Measurements from ENCODE around the gene ARPC4. TPM values are rescaled to one million over a fixed set of nuclear protein-coding genes. Genes with fewer than 3 reads are reported as not detected.
A peak's percentile ranks its signal among the peaks of the same experiment; 100 is the strongest.
"Not testable (repeated sequence)": the region's sequence is repeated elsewhere in the genome, so short reads cannot be mapped to it uniquely, and the experiment has no call there.

ARPC4 gene
- total RNA-seq, 2 experiments from 2014 or later, result 237 to 240 TPM

DNA sequence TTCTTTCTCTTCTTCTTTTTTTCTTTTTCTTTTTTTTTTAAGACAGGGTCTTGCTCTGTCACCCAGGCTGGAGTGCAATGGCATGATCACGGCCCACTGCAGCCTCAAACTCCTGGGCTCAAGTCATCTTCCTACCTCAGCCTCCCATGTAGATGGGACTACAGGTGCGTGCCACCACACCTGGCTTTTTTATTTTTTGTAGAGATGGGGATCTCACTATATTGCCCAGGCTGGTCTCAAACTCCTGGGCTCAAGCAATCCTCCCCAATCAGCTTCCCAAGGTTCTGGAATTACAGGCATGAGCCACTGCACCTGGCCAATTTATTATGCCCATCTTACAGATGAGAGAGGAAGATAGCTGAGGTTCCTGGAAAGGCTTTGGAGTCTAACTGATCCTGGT lies 21.9 kb upstream of the ARPC4 start:
- Mint-ChIP-seq H3K4me1 (ENCODE audit: low read depth) (peaks cover 33% of the 10 kb centered on the region), H3K4me3 (peak overlapping the region; percentile 26)
- CTCF ChIA-PET; H3K9me3 Mint-ChIP-seq; H3K36me3 Mint-ChIP-seq; DNase-seq; H3K27ac Mint-ChIP-seq; H3K27me3 Mint-ChIP-seq; intact Hi-C loops (cut with micrococcal nuclease): not testable (repeated sequence)
- POLR2A ChIA-PET, result interaction anchor here (1.3 to 1.5 kb wide), 2 partner anchors 9 to 22 kb away, joined by 3 to 7 read pairs; partner anchors contain the start of gene OGG1

DNA sequence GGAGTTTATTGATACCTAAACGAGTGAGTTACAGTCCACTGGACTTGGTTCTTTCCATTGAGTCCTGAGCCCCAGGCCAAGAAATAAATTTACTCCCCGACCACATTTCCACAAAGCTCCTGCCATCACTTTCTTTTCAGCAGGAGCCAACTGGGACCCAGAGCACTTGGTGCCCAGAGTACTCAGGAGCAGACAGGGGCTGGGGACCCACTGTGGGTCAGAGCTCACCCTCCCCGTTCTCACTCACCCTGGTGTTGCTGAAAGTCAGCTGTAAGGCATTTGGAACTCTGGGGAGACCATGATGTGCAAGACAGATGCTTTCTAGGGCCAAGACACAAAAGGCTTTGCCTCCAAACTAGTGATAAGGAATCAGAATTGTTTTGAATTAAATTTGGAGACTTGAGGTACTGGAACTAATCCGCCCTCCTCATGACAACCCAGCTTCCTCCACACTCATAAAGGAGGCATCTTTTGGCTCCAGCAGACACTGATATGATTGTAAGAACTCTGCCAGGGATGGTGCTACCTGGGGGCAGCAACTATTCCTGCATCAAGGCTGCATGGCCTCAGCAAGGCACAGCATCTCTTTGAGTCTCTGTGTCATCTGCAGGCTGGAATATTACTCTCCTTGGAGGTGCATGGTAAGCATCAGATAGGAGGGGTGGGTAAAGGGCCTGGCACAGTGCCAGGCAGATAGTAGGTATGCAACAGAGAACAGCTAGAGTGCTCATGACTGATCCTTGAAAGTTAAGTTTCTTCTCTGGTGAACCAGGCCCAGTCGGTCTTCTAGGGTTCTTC lies 15.8 kb upstream of the ARPC4 start:
- Mint-ChIP-seq H3K36me3 (peaks cover 19% of the 10 kb centered on the region), H3K4me3 (peak overlapping the region; percentile 3), H3K27me3 (no peaks in the 10 kb centered on the region), H3K27ac (peak overlapping the region; percentile 93), H3K9me3 (no peaks in the 10 kb centered on the region), H3K4me1 (ENCODE audit: low read depth) (peaks cover 54% of the 10 kb centered on the region)
- DNase-seq, result peak; percentile 52
- intact Hi-C loops (cut with micrococcal nuclease), result no loop called here
- ChIA-PET POLR2A (interaction anchor here (1.1 to 3.1 kb wide), 10 partner anchors 7 to 380 kb away, joined by 3 to 16 read pairs (median 8); partner anchors contain the start of genes ARPC4, BRPF1, CAMK1 and TADA3), CTCF (interaction anchor here (0.7 to 2.1 kb wide), 5 partner anchors 9 to 44 kb away, joined by 3 to 6 read pairs (median 3); partner anchors contain the start of genes ARPC4 and TADA3)

DNA sequence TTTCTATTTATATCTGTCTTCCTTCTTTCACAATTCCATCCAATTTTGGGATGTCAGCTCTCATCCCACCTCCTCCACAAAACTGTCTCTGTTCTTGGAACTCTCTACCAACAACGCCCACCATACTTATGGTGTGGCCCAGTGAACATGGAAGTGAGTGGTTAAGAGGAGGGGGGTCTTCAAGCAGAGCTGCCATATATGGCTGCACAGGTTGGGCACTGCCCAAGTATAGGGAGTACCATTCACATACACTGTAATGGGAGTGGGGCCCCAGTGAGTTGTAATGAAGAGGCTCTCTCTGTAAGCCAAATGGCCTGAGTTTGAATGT lies 15.2 kb upstream of the ARPC4 start:
- POLR2A ChIA-PET, result interaction anchor here (0.8 to 3.1 kb wide), 12 partner anchors 8 to 381 kb away, joined by 3 to 16 read pairs (median 6); partner anchors contain the start of genes ARPC4, BRPF1, CAMK1 and CRELD1
- H3K9me3 Mint-ChIP-seq, result no peaks in the 10 kb centered on the region
- H3K27me3 Mint-ChIP-seq, result no peaks in the 10 kb centered on the region
- peak overlapping the region; percentile 3 for H3K4me3 Mint-ChIP-seq
- H3K4me1 Mint-ChIP-seq (ENCODE audit: low read depth), result peaks cover 58% of the 10 kb centered on the region
- H3K36me3 Mint-ChIP-seq, result peaks cover 25% of the 10 kb centered on the region
- peak; percentile 37 for DNase-seq
- intact Hi-C loops (cut with micrococcal nuclease), result loop anchor here (1.0 to 2.0 kb wide), 6 partner anchors 7 to 381 kb away; partner anchors contain the start of genes BRPF1, SETD5 and TADA3
- CTCF ChIA-PET, result interaction anchor here (0.7 to 2.1 kb wide), 5 partner anchors 9 to 44 kb away, joined by 3 to 6 read pairs (median 3); partner anchors contain the start of genes ARPC4 and TADA3
- H3K27ac Mint-ChIP-seq, result peak overlapping the region; percentile 93

DNA sequence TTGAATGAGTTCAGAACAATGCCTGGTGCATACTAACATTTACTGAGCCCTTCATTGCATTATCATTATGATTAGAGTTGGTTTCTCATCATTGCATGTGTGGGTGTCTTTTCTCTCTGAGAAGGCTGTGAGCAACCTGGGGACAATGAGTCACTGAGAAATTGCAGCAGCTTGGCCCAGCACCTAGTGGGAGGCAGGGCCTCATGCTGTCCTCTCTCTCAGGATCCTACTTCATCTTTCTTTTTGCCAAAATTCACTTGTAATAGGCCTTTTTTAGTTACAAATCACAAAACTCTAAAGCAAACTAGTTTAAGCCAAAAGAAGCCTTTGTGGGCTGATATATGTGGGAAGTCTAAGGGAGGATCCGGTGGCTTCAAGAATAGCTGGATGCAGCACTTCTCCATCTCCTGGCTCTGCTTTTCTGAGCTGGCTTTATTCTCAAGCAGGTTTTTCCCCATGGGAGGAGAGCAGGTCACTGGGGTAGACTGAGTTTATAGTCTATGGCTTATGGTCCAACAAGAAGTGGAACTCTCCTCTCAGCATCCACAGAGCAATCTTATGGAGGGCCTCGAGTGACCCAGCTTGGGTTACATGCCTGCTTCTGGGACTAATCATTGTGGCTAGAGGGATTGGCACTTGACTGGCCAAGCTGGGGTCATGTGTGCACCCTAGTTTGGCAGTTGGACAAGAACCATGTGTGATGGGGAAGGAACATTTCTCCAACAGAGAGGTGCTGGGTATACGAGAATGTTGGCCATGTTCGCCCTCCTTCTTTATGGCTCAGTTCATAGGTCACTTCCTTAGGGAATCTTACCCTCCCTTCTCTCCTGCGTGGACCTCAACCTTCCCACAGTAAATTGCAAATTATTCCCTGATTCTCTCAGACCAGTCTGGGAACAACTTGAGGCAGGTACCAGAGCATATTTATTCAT lies 14.5 kb upstream of the ARPC4 start:
- H3K27me3 Mint-ChIP-seq, result no peaks in the 10 kb centered on the region
- H3K36me3 Mint-ChIP-seq, result peaks cover 31% of the 10 kb centered on the region
- intact Hi-C loops (cut with micrococcal nuclease), result loop anchor here (1.0 to 2.0 kb wide), 6 partner anchors 8 to 382 kb away; partner anchors contain the start of genes BRPF1, SETD5 and TADA3
- CTCF ChIA-PET, result interaction anchor here (0.7 to 2.1 kb wide), 8 partner anchors 8 to 168 kb away, joined by 3 to 6 read pairs (median 4); partner anchors contain the start of genes ARPC4, CRELD1 and TADA3
- H3K4me1 Mint-ChIP-seq (ENCODE audit: low read depth), result peaks cover 62% of the 10 kb centered on the region
- H3K27ac Mint-ChIP-seq, result peak overlapping the region; percentile 93
- DNase-seq, result peak; percentile 86
- no peak overlapping the region for H3K4me3 Mint-ChIP-seq
- POLR2A ChIA-PET, result interaction anchor here (0.8 to 3.1 kb wide), 13 partner anchors 9 to 382 kb away, joined by 3 to 16 read pairs (median 6); partner anchors contain the start of genes ARPC4, BRPF1, CAMK1 and CRELD1
- no peaks in the 10 kb centered on the region for H3K9me3 Mint-ChIP-seq

DNA sequence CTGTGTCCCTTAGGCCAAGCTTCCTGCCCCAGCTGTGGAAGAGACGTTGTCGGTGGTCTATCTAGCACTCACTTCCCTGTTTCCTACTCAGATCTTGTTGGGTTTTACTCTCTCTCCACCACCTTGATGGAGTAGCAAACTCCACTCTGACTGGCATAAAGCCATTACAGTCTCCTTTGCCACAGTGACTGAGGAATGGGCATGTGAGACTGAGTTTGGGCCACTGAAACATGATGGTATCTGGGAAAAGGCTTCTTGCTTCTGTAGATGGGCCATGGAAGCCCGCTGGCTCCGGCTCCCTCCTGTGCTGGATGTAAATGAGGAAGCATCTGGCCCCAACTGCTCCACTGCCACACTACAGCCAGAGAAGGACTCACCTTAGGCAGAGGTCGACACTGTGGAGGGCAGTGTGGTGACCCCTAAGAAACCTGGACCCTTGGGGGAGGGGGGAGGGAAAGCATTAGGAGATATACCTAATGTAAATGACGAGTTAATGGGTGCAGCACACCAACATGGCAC lies 13.7 kb upstream of the ARPC4 start:
- Mint-ChIP-seq H3K27ac (peak overlapping the region; percentile 93), H3K27me3 (no peaks in the 10 kb centered on the region), H3K4me1 (ENCODE audit: low read depth) (peaks cover 62% of the 10 kb centered on the region), H3K36me3 (peaks cover 36% of the 10 kb centered on the region), H3K9me3 (no peaks in the 10 kb centered on the region), H3K4me3 (no peak overlapping the region)
- CTCF ChIA-PET, result interaction anchor here (0.7 to 2.1 kb wide), 5 partner anchors 7 to 154 kb away, joined by 3 to 6 read pairs (median 5); partner anchors contain the start of genes ARPC4, CRELD1 and TADA3
- POLR2A ChIA-PET, result interaction anchor here (1.4 to 3.1 kb wide), 7 partner anchors 9 to 154 kb away, joined by 5 to 16 read pairs (median 9); partner anchors contain the start of genes ARPC4, BRPF1, CAMK1 and CRELD1
- intact Hi-C loops (cut with micrococcal nuclease), result loop anchor here (2.0 kb wide), 1 partner anchor 382 kb away; the partner anchor contains the start of gene SETD5
- no peak for DNase-seq

GRCh38 chr3:9779721-9780457 lies 13.0 kb upstream of the ARPC4 start:
- peaks cover 38% of the 10 kb centered on the region for H3K36me3 Mint-ChIP-seq
- H3K4me3 Mint-ChIP-seq, result peak overlapping the region; percentile 39
- peaks cover 62% of the 10 kb centered on the region for H3K4me1 Mint-ChIP-seq (ENCODE audit: low read depth)
- ChIA-PET CTCF (interaction anchor here (0.6 to 1.2 kb wide), 3 partner anchors 10 to 153 kb away, joined by 3 to 6 read pairs (median 3); no protein-coding TSS in a partner anchor), POLR2A (interaction anchor here (0.8 to 2.9 kb wide), 6 partner anchors 10 to 166 kb away, joined by 3 to 15 read pairs (median 6); partner anchors contain the start of genes ARPC4, CAMK1 and TADA3)
- peak overlapping the region; percentile 93 for H3K27ac Mint-ChIP-seq
- no peaks in the 10 kb centered on the region for H3K27me3 Mint-ChIP-seq
- H3K9me3 Mint-ChIP-seq, result no peaks in the 10 kb centered on the region
- intact Hi-C loops (cut with micrococcal nuclease), result loop anchor here (2.0 kb wide), 1 partner anchor 383 kb away; the partner anchor contains the start of gene SETD5
- DNase-seq, result peak; percentile 62

DNA sequence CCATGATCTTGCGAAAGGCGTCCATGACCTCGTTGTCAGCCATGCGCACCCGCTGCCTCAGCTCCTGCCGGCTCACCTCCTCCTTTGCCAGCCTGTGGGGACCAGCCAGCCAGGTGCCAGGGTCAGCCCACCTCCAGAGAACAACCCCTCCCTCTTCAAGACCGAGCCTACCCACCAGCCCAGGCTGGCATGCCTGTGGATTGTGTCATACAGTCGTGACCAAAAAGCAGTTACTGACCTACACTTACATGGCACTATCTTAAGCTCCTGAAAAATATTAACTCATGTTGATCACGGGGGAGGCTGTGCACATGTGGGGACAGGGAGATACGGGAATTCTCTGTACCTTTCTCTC lies 12.4 kb upstream of the ARPC4 start:
- peaks cover 60% of the 10 kb centered on the region for H3K4me1 Mint-ChIP-seq (ENCODE audit: low read depth)
- H3K27me3 Mint-ChIP-seq, result no peaks in the 10 kb centered on the region
- H3K4me3 Mint-ChIP-seq, result peak overlapping the region; percentile 39
- no peaks in the 10 kb centered on the region for H3K9me3 Mint-ChIP-seq
- POLR2A ChIA-PET, result interaction anchor here (0.8 to 2.9 kb wide), 6 partner anchors 10 to 166 kb away, joined by 3 to 15 read pairs (median 6); partner anchors contain the start of genes ARPC4, CAMK1 and TADA3
- DNase-seq, result no peak
- peak overlapping the region; percentile 93 for H3K27ac Mint-ChIP-seq
- peaks cover 44% of the 10 kb centered on the region for H3K36me3 Mint-ChIP-seq
- CTCF ChIA-PET, result interaction anchor here (0.6 to 1.2 kb wide), 4 partner anchors 10 to 207 kb away, joined by 3 to 4 read pairs (median 3); partner anchors contain the start of gene IL17RC
- intact Hi-C loops (cut with micrococcal nuclease), result no loop called here

DNA sequence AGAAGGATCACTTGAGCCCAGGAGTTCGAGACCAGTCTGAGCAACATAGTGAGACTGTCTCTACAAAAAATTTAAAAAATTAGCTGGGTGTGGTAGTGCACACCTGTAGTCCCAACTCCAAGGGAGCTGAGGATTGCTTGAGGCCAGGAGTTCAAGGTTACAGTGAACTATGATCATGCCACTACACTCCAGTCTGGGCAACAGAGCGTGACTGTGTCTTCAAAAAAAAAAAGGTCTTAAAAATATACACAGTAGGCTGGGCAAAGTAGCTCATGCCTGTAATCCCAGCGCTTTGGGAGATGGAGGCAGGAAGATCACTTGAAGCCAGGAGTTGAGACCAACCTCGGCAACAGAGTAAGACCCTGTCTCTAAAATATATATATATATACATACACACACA lies 12.0 kb upstream of the ARPC4 start:
- no peak overlapping the region for H3K4me3 Mint-ChIP-seq

GRCh38 chr3:9781551-9781950 lies 11.3 kb upstream of the ARPC4 start:
- ChIA-PET CTCF (interaction anchor here (0.6 to 1.3 kb wide), 5 partner anchors 11 to 428 kb away, joined by 3 to 8 read pairs (median 3); partner anchors contain the start of genes ARPC4, CRELD1, OGG1 and TADA3), POLR2A (interaction anchor here (2.9 kb wide), 1 partner anchor 9 kb away, joined by 15 read pairs; no protein-coding TSS in a partner anchor)
- intact Hi-C loops (cut with micrococcal nuclease), result no loop called here
- no peaks in the 10 kb centered on the region for H3K9me3 Mint-ChIP-seq
- no peak overlapping the region for H3K4me3 Mint-ChIP-seq
- H3K36me3 Mint-ChIP-seq, result peaks cover 53% of the 10 kb centered on the region
- no peaks in the 10 kb centered on the region for H3K27me3 Mint-ChIP-seq
- H3K4me1 Mint-ChIP-seq (ENCODE audit: low read depth), result peaks cover 62% of the 10 kb centered on the region
- no peak overlapping the region for H3K27ac Mint-ChIP-seq
- no peak for DNase-seq

More for the DNA sequence above, 12.0 kb upstream of the ARPC4 start:
- no peak for DNase-seq
- POLR2A ChIA-PET, result interaction anchor here (1.8 to 2.9 kb wide), 2 partner anchors 10 to 12 kb away, joined by 8 to 15 read pairs; partner anchors contain the start of genes ARPC4 and TADA3
- CTCF ChIA-PET, result interaction anchor here (0.6 to 0.9 kb wide), 3 partner anchors 136 to 428 kb away, joined by 3 to 4 read pairs (median 3); partner anchors contain the start of gene IL17RC
- no peaks in the 10 kb centered on the region for H3K9me3 Mint-ChIP-seq
- intact Hi-C loops (cut with micrococcal nuclease), result no loop called here
- H3K27ac Mint-ChIP-seq, result peak overlapping the region; percentile 93
- peaks cover 60% of the 10 kb centered on the region for H3K4me1 Mint-ChIP-seq (ENCODE audit: low read depth)
- H3K27me3 Mint-ChIP-seq, result no peaks in the 10 kb centered on the region
- peaks cover 48% of the 10 kb centered on the region for H3K36me3 Mint-ChIP-seq

DNA sequence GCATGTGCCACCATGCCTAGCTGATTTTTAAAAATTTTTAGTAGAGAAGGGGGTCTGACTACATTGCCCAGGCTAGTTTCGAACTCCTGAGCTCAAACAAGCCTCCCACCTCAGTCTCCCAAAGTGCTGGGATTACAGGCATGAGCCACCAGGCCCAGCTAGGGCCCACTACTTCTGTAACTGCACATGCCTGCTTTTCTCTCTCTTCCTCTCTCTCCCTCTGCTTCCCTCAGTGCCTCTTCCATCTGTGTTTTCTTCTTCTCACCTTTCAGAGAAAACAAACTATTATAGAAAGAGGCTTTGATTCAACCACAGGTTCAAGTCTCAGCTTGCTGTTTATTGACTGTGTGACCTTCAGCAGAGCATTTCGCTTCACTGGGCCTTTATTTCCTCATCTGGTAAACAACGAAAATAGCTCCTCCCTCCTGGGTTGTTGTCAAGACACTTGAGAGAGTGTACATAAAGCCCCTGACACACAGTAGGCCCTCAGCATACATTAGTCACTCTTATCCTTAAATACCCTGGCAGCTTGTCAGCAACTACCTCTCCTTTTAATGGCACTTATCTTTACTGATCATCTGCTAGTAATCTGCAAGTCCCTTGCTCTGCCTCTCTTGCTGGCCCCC lies 10.8 kb upstream of the ARPC4 start:
- Mint-ChIP-seq H3K4me1 (ENCODE audit: low read depth) (peaks cover 62% of the 10 kb centered on the region), H3K4me3 (no peak overlapping the region), H3K27ac (no peak overlapping the region), H3K27me3 (no peaks in the 10 kb centered on the region), H3K9me3 (no peaks in the 10 kb centered on the region), H3K36me3 (peaks cover 59% of the 10 kb centered on the region)
- intact Hi-C loops (cut with micrococcal nuclease), result no loop called here
- no peak for DNase-seq
- ChIA-PET CTCF (interaction anchor here (0.7 to 1.3 kb wide), 5 partner anchors 11 to 195 kb away, joined by 3 to 8 read pairs (median 3); partner anchors contain the start of genes ARPC4, CRELD1, OGG1 and TADA3), POLR2A (interaction anchor here (2.9 kb wide), 1 partner anchor 9 kb away, joined by 15 read pairs; no protein-coding TSS in a partner anchor)

All from activated CD4-positive, alpha-beta memory T cell treated with anti-CD3 and anti-CD28 coated beads for 36 hours (primary cell).